SH-SY5Y (cell line): ENCODE results near the gene ACP3.

Source experiments
- GATA2 ChIP-seq: IDR thresholded peaks from 2 replicates; pipeline ENCODE4 v1.6.1; 2011; ENCODE audit warnings: mild to moderate bottlenecking, low read depth, low read length
- GATA3 ChIP-seq: IDR thresholded peaks from 2 replicates; pipeline ENCODE4 v1.6.1; 2011; ENCODE audit warnings: low read depth, mild to moderate bottlenecking, low read length, moderate library complexity

The ACP3 gene

GRCh38 chr3:132381348-132381944, 64.2 kb downstream of the ACP3 start:
- no peak for TF ChIP-seq GATA3
- TF ChIP-seq GATA2: no peak

GRCh38 chr3:132382267-132382666, 65.1 kb downstream of the ACP3 start:
- no peak for TF ChIP-seq GATA3
- no peak for TF ChIP-seq GATA2

GRCh38 chr3:132382688-132383194, 65.5 kb downstream of the ACP3 start:
- TF ChIP-seq GATA3 (no peak), GATA2 (no peak)

- TF ChIP-seq GATA3: no peak
- TF ChIP-seq GATA2: no peak
These were observed 69.1 kb downstream of the ACP3 start for GRCh38 chr3:132386259-132386658.

GRCh38 chr3:132394320-132394719, 77.1 kb downstream of the ACP3 start:
- no peak for TF ChIP-seq GATA2
- TF ChIP-seq GATA3: no peak

GRCh38 chr3:132395126-132395525, 77.9 kb downstream of the ACP3 start:
- TF ChIP-seq GATA2 (no peak), GATA3 (no peak)

- TF ChIP-seq GATA3 (no peak), GATA2 (no peak)
These were observed 79.0 kb downstream of the ACP3 start for GRCh38 chr3:132396255-132396654.

- TF ChIP-seq GATA3 (no peak), GATA2 (no peak)
These were observed 82.1 kb downstream of the ACP3 start for GRCh38 chr3:132399054-132399929.

- TF ChIP-seq GATA3 (no peak), GATA2 (no peak)
These were observed 84.0 kb downstream of the ACP3 start for GRCh38 chr3:132401255-132401654.

GRCh38 chr3:132404276-132404675, 87.1 kb downstream of the ACP3 start:
- TF ChIP-seq GATA3 (peak; percentile 36), GATA2 (peak; percentile 50)

GRCh38 chr3:132405188-132405587, 88.0 kb downstream of the ACP3 start:
- no peak for TF ChIP-seq GATA3
- TF ChIP-seq GATA2: no peak

- TF ChIP-seq GATA3: no peak
- TF ChIP-seq GATA2: peak; percentile 64
These were observed 88.5 kb downstream of the ACP3 start for GRCh38 chr3:132405609-132406299.

- no peak for TF ChIP-seq GATA3
- TF ChIP-seq GATA2: no peak
These were observed 89.4 kb downstream of the ACP3 start for GRCh38 chr3:132406587-132406986.

- TF ChIP-seq GATA3 (no peak), GATA2 (no peak)
These were observed 89.8 kb downstream of the ACP3 start for GRCh38 chr3:132407025-132407424.
